Measurements from ENCODE around the gene CLCNKB.
"Not testable (repeated sequence)": the region's sequence is repeated elsewhere in the genome, so short reads cannot be mapped to it uniquely, and the experiment has no call there.

CLCNKB gene

DNA sequence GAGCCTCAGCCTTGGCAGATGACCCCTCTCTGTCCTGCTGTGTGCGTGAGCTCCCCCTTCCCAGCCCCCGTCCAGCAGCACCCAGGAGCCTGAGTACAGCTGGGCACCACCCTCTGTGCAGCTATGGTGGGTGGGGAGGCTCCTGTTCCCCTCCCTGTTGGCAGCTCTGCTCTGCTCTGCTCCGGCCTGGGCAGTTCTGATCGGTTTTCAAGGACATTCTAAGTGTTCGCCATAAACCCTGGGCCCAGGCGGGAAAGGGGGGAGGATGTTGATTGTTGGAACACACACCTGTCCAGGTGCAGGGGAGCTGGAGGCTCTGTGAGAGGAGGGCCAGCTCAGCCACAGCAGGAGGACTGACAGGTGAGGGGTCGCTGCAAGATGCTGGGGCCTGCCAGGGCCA, at the start of gene CLCNKB:
Gene CLCNKB (plus strand): TSS at position 262 of the 400 bp plus-strand sequence. CDS start 711 bp downstream, outside the sequence.
- no peak for DNase-seq

DNA sequence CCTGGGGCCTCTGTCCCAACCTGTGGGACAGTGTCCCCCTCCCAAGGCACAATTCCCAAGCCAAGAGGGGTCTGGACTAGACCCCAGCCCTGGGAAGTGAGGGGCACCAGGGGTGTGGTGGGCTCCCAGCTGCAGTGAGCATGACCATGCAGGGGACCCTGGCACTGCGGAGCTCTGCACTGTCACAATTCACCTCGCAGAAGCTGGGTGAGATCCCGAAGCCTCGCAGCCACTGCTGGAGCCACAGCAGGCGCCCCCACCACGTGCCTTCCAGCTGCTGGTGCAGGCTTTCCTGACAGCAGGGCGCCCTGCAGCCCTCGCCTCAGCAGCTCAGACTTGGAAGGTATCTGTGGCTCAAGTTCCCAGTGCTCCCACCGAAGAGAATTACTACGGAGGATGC, 49.5 kb upstream of the CLCNKB start:
- DNase-seq, result no peak

DNA sequence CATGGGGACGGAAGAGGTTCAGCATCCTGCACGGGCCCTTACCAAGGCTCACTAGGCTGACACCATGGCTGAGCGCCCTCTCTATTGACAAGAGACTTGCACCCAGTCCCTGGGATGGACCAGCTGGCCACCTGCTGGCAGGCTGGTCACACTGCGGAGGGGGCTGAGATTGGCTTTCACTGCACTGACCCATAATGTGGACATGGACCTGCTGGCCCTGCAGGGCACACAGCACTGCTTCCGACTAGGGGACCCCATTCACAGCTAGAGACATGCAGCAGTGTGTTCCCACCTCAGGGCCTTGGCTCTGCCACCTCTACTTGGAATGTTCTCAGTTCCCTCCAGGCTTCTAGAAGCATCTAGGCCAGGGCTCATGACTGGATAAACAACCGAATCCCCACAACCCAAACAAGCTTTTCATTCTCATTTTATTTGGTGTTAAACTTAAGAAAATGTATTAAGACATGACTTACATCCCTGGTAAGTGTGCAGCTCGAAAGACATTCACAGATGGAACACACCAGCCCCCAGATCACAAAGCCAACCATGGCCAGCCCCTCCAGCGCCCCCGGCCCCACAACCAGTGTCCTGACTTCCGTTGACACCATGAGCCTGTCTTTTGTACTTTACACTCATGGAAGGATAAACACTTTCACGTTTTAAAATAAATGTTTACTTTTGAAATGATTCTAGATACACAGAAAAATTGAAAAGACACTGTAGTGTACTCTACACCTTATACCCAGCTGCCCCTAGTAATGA, 48.8 kb upstream of the CLCNKB start:
- DNase-seq, result no peak

DNA sequence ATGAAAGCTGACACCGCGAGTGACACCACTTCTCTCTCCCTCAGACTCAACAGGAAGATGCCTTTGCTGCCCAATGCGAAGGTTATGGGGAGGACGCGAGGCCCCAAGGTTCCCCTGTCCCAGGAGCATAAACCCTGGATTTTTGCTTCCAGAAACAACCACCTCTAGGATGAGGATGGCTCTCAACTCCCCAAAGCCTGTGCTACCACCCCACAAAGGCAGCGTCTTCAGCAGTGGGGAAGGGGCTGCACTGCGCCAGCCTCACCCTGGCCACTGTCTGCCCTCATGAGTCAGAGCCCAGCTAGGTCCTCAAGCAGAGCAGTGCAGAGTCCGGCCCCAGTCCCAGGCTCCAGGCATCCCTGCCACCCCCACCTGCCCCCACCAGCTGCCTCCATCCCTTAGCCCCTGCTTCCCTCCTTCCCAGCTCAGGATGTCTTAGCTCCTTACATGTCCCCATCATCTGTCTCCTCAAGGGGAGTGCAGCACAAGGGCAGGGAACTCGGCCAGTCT, 46.5 kb upstream of the CLCNKB start:
- DNase-seq, result no peak

DNA sequence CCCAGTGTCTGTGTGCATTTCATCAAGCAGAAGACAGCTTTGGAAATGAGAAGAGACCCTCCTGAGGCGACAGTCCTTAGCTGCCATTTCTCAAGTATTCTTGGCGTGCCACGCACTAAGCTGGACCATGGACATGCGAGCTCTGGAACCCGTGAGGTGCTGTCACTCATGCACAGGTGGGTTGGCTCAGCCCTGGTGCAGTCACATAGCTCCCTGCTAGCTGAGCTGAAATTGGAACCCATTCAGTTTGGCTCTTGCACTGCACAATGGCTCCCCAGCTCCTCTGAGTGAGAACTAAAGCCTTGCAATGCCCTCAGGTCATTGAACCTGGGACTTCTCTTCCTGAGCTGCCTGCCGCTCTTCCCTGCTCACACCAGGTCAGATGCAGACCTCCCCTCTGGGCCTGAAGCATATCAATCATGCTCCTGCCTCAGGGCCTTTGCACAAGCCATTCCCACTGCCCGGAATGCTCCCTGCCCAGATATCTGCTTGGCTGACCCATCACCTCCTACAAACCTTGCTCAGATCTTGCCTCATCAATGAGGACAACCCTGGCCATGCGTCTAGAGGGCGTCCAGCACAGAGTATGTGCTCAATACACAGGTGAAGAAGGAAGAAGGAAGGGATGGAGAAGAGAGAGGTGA, 45.8 kb upstream of the CLCNKB start:
- DNase-seq, result no peak

DNA sequence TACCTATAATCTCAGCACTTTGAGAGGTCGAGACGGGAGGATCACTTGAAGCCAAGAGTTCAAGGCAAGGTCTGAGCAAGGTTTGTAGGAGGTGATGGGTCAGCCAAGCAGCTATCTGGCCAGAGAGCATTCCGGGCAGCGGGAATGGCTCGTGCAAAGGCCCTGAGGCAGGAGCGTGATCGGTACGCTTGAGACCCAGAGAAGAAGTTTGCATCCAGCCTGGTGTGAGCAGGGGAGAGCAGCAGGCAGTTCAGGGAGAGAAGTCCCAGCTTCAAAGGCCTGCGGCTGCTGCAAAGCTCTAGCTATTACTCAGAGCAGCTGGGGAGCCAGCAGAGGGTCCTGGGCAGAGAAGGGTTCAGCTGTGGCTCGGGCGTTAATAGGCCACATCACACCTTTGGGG, 44.7 kb upstream of the CLCNKB start:
- no peak for DNase-seq

DNA sequence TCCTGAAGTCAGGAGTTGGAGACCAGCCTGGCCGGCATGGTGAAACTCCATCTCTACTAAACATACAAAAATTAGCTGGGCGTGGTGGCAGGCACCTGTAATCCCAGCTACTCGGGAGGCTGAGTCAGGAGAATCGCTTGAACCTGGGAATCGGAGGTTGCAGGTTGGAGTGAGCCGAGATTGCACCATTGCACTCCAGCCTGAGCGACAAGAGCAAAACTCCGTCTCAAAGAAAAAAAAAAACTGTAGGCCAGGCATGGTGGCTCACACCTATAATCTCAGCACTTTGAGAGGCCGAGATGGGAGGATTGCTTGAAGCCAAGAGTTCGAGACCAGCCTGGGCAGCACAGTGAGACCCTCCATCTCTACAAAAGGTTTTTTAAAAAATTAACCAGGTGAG, 42.3 kb upstream of the CLCNKB start:
- DNase-seq, result not testable (repeated sequence)

DNA sequence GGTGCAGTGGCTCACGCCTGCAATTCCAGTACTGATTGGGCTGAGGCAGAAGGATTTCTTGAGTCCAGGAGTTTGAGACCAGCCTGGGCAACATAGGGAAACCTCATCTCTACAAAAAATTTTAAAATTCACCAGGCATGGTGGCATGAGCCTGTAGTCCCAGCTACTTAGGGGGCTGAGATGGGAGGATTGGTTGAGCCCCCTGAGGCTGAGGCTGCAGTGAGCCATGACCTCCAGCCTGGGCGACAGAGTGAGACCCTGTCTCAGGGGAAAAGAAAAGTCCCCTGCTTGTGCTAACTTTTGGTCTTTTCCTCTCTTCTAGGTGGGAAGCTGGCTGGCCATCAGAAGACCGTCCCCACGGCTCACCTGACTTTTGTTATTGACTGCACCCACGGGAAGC, 38.0 kb upstream of the CLCNKB start:
- DNase-seq, result no peak

DNA sequence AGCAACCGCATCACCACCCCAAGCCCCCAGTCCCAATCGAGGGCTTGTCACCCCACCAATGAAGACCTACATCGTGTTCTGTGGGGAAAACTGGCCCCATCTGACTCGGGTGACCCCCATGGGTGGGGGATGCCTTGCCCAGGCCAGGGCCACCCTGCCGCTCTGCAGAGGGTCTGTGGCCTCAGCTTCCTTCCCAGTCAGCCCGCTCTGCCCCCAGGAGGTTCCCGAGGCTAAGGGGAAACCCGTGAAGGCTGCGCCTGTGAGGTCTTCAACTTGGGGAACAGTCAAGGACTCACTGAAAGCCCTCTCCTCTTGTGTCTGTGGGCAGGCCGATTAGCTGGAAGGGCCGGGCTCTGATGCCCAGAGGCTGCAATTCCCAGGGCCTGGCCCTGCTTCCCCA, 37.6 kb upstream of the CLCNKB start:
- DNase-seq, result no peak

DNA sequence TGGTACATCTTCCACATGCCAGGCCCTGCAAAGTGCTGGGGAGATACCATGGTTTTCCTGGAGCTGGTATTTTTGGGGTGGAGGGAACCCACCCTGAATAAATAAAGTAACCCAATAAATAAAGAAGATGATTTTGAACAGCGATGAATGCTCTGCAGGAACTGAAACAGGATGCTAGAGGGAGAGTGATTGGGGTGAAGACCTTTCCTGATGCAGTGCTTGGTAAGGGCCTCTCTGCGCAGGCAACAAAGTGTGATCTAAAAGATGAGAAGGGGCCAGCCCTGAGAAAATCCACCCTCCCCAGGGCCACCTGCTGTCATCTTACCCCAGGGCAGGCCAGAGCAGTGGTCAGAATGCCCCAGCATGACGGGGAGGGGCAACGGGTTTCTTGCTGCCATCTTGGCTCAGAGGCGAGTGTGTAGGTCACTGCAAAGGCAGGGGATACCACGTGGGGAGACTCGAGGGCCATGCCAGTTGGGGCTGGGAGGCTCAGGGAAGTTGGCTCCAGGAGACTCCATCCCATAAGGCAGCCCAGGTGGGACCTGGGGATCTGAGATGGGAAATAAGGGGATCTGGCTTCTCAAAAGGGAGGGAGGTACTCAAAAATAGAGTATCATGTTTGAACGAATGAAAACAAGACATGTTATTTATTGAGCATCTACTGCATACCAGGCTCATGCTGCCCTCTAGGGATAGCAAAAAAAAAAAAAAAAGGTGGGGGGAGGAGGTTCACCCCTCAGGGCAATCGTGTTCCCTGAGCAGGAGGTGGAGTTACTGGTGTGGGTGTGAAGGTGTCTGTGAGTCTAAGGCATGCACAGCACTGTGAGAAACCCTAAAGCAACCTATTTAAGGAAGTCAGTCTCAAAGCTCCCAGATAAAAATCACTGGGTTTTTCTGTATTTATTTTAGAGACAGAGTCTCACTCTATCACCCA, 36.8 kb upstream of the CLCNKB start:
- DNase-seq, result no peak

DNA sequence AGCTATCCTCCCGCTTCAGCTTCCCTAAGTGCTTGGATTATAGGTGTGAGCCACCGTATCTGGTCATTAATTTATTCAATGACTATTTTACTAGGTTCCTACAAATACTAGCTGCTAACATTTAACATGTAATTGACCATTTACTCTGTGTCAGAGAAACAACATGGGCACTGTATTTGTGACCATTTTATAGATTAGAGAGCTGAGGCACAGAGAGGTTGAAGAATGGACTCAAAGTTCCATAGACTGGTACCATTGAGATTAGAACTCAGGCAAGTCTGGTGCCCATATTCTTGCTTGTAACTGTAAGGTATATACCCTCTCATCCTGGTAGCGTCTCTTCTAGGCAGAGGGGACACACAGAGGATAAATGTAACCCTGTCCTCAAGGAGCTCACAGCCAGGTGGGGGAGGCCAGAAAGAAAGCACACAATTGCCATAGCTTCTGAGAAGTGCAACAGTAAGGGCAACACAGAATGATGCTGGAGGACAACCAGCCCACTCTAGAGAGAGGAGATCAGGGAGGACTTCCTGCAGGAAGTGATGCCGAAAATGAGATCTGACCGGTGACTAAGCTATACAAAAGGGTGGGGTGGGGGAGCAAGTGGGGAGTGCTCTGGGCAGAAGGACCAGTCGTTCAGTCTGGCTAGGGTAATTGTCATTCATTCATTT, 35.8 kb upstream of the CLCNKB start:
- DNase-seq, result no peak

DNA sequence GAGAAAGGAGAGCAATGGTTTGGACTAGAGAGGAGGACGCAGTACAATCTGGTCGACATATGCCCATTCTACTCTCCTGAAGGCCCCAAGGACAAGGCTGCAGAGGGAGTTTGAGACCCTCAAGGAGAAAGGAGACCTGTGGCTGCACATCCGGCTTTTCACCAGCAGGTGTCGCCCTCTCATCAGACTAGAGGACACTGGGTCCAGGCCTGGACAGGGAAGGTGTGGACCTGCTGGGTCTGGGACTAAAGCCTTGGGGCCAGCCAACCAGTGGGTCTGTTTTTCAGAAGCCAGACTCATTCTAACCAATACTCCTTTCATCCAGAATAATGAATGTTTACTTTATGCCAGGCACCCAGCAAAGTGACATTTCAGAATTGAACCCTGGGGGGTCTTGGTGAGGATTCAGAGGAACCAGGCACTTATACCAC, 34.5 kb upstream of the CLCNKB start:
- peak; percentile 68 for DNase-seq

DNA sequence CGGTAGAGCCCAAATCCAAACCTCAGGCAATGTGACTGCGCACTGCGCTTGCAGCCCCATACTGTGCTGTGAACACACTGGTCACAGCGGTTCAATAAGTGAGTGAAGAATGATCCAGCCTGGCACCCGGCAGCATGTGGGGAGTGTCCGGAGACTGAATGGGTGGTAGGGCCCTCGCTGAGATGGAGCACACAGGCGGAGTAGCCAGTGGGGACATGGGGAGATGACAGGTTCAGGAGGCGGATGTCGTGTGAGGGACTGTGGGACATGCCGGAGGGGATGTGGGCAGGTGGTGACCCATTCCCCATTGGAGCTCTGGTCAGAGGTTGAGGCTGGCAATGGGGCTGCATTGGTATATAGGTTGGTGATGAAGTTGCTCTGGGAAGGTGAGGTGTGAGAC, 33.9 kb upstream of the CLCNKB start:
- DNase-seq, result no peak

DNA sequence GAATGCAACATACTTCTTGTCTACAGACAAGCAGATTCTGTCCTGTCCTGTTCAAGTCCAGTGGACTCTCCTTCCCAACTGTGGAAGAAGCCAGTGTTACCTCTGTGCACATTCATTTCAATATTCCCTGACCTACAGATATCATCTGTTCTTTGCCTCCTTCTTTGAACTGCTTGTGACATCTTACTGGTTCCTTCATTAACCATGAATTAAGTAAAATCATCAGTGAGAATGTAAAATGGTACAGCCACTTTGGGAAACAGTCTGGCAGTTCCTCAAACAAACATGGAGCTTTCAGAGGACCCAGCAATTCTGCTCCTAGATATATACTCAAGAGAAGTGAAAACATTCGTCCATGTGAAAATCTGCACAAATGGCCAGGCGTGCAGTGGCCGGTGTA, 32.7 kb upstream of the CLCNKB start:
- DNase-seq, result no peak

DNA sequence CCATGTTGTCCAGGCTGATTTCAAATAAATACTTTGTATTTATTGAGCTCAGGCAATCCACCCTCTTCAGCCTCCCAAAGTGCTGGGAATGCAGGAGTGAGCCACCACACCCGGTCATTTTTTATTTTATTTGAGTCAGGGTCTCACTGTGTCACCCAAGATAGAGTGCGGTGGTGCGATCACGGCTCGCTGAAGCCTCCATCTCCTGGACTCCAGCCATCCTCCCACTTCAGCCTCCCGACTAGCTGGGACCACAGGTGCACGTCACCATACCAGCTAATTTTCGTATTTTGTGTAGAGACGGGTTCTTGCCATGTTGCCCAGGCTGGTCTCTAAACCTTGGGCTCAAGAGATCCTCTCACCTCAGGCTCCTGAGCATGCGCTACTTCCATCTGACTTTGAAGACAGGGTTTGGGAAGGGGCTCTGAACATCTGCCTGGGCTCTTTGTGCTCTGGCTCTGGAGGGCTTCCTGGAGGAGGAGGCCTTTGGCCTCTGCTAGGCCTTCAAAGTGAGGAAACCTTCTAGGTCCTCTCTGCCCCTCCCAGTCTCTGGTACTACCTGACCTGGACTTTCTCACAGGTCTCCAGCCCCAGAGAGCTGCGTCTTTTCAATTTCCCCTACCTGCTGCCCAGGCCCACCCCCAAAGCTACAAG, 31.5 kb upstream of the CLCNKB start:
- DNase-seq, result no peak

DNA sequence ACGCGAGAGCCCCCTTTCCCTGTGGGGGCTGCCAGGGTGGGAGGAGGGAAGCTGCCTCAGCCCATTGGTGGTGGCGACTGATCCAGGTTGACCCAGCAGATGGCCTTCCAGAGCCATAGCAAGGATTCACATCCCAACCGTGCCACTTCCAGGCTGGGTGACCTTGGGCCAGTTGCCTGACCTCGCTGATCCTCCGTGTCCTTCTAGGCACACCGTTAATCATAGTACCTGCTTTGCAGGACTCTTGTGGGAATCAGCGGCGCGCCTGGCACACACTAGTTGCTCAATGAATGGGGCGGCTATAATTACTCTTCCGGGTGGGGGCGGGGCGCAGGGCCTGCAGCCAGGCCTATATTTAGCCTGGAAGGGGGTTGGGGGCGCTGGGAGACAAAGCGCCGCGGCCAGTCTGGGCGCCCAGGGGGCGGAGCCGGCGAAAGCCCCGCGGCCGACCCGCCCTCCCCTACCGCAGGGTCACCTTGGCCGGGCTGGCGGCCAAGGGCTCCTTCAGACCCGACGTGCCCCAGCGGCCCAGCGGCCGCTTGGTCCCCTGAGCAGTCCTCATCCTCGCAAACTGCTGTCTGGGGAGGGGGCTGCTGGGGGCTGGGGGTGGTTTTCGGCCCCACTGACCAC, 30.9 kb upstream of the CLCNKB start:
- DNase-seq, result peak; percentile 32

DNA sequence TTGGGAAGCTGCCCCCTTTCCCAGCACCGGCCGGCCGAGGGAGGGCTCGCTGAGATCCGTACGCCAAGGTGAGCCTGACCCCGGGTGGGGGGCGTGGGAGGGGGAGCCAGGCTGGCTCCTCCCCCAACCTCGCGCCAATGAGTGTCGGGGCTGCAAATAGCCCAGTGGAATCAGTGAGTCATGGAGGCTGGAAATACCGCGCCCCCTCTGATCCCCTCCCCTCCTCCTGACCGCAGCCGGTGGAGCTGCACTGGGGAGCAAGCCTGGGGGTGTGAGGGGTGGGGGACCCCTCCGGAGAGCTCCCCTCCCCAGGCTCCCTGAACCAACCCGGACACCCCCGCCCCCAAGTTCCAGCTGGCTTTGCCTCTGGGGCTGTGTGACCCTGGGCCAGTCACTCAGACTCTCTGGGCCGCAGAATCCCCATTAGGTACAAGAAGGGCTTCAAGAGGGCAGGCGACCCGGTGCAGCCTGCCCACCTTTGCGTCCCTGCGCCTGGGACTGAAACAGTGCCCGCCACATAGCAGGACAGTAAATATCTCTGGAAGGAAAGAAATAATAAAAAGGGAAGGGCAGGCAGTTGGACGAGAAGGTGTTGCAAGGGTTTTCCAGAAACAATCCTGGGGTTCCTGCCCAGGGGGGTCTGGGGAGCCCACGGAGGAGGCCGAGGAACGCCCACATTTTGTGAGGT, 30.2 kb upstream of the CLCNKB start:
- DNase-seq, result peak; percentile 30

DNA sequence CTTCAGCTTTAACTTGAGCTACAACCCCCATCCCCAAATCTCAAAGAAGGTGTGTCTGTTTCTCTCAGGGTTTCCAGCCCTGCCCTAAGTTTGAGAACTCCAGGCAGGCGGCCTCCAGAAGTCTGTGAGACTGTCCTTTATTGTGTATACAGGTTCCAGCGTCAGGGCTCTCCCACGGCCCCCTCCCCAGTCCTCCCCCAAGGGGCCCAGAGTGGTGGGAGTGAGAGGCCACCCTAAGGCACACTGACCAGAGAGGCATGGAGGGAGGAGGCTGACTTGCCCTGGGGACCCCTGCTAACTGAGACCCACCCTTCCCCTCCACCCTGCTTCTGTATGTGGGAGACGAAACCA, 29.7 kb upstream of the CLCNKB start:
- no peak for DNase-seq

DNA sequence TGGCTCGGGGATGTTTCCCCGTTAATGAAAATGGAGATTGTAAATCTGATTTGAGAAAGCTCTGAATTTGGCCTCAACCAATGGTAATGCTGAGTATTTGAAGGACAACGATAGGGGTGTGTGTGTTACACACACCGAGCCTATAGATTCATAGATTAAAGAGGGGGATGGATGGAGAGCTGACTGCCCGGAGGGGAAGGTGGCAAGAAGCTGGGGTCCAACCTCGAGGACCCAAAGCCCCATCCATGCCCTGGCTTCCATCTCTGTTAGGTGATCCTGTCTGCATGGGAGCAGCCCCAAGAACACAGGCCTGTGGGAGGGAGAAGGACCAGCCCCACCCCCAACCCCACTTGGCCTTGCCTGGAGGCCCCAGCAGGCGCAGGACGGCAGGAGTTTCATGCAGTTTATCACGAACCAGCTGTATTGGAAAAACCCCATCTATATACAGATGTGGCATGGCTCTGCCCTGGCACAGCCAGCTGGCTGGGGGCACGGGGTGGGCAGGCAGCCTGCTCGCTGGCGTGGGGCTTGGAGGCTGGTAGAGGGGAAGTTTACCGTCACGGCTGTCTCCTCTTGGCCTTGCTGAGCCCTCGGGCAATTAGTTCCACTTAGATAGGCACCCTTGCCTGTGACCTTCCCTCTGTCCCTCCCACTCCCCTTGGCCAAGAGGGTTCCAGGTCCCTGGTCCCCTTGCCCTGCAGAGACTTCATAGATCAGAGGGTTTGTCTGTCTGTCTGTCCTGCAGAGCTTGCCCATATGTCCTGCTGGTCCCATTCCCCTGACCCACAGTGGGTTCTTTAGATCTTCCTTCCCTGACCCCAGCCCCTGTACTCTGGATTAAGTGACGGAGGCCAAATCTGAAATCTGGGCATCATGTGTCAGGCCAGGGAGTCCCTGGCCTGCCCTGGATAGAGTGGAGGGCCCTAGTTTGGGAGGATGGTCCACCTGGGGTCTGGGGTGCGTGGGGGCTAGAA, 28.8 kb upstream of the CLCNKB start:
- no peak for DNase-seq

DNA sequence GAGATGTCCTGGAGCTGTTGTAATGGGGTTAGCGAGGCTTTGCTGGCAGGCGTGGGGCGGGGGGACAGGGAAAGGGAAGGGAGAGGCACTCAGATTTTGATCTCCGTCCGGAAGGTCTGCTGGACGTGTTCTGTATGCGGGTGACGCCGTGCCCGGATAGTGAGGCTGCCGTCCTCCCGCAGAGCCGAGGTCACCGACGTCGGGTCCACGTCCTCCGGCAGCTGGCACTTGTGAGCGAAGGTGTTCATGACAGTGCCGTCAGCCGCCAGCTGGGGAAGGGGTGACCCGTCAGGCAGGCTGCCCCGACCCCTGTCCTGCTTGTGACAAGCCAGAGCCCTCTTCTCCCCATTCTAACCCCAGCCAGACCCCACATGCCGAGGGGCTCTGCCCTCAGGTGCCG, 28.1 kb upstream of the CLCNKB start:
- DNase-seq, result no peak
